22Rv1 (cell line): ENCODE data around the gene SLC39A11.

Experiments
- CTCF ChIP-seq: fragments of 450-650 bp; IDR thresholded peaks from 2 replicates; pipeline ENCODE4 v1.5.1; 2017; ENCODE audit warnings: mild to moderate bottlenecking
- ZFX ChIP-seq: fragments of 450-650 bp; IDR thresholded peaks from 2 replicates; pipeline ENCODE4 v1.6.1; 2017; ENCODE audit warnings: antibody characterized with exemption, borderline replicate concordance

DNA sequence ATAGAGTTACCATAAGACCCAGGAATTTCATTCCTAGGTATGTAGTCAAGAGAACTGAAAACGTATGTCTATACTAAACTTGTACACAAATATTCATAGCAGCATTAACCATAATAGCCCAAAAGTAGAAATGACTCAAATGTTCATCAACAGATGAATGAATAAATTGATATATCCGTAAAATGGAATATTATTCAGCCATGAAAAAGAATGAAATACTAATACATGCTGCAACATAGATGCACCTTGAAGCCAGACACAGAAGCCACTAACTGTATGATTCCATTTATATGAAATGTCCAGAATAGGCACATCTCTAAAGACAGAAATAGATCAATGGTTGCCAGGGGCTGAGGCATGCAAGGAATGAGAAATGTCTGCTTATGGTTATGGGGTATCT, 484.1 kb downstream of the SLC39A11 start:
- no peak for TF ChIP-seq CTCF
- no peak for TF ChIP-seq ZFX
